Glutamatergic neuron (in vitro differentiated cells): ENCODE data around the gene ALDH3B2. TPM values are rescaled to one million over a fixed set of nuclear protein-coding genes. Genes with fewer than 3 reads are reported as not detected.

Experiments
- DNase-seq: peaks from one replicate; pipeline ENCODE4 v3.0.0; 2022
- H3K27ac Mint-ChIP-seq: one replicate; pipeline ENCODE4 v1.8.0; 2020; ENCODE audit warnings: mild to moderate bottlenecking, mixed read lengths, inconsistent platforms; ENCODE audit not compliant: unreplicated experiment
- H3K27me3 Mint-ChIP-seq: one replicate; pipeline ENCODE4 v1.8.0; 2020; ENCODE audit warnings: mild to moderate bottlenecking, moderate library complexity, mixed read lengths, inconsistent platforms; ENCODE audit not compliant: unreplicated experiment
- H3K36me3 Mint-ChIP-seq: one replicate; pipeline ENCODE4 v1.8.0; 2020; ENCODE audit warnings: mild to moderate bottlenecking, mixed read lengths, inconsistent platforms; ENCODE audit not compliant: unreplicated experiment
- H3K4me1 Mint-ChIP-seq: one replicate; pipeline ENCODE4 v1.8.0; 2020; ENCODE audit warnings: mild to moderate bottlenecking, low read depth, mixed read lengths, inconsistent platforms; ENCODE audit not compliant: unreplicated experiment
- H3K4me3 Mint-ChIP-seq: one replicate; pipeline ENCODE4 v1.8.0; 2020; ENCODE audit warnings: mild to moderate bottlenecking, mixed read lengths, inconsistent platforms; ENCODE audit not compliant: unreplicated experiment
- H3K9me3 Mint-ChIP-seq: one replicate; pipeline ENCODE4 v1.8.0; 2020; ENCODE audit warnings: mild to moderate bottlenecking, moderate library complexity, mixed read lengths, inconsistent platforms; ENCODE audit not compliant: unreplicated experiment
- CTCF ChIP-seq: fragments of 200-600 bp; sonication (generic); IDR thresholded peaks from one replicate; pipeline ENCODE4 v1.5.0; 2021; ENCODE audit not compliant: partially characterized antibody, unreplicated experiment
- total RNA-seq: library from RNA; stranded (reverse); fragmentation: NEBNext Ultra II Directional; extraction: Animal tissue kit (Norgen Biotek cat#: 25700); gene quantifications from one replicate; pipeline ENCODE4 v1.2.1, GENCODE V29; 2021; ENCODE audit not compliant: unreplicated experiment

Gene ALDH3B2
- total RNA-seq, 1 donor from 2014 or later: not detected

DNA sequence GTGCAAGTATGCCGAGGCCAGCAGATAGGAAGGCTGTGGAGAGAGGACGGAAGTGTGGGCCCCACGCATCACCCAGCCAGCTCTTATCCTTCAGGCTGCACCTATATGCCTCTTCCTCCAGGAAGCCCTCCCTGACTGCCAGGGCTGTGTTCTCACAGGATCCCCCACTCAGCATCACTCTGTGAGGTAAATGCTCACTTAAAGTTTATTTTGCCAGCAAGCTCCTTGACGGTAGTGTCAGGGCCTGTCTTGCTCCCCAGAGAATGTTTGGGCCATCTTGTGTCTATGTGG is 39.2 kb downstream of the ALDH3B2 start:
- Mint-ChIP-seq H3K27ac (no peak overlapping the region), H3K36me3 (no peaks in the 10 kb centered on the region), H3K9me3 (peaks cover 4% of the 10 kb centered on the region), H3K27me3 (peaks cover 2% of the 10 kb centered on the region), H3K4me3 (no peak overlapping the region), H3K4me1 (no peaks in the 10 kb centered on the region)
- TF ChIP-seq CTCF: no peak
- DNase-seq: no peak

- DNase-seq: no peak
- no peaks in the 10 kb centered on the region for H3K4me1 Mint-ChIP-seq
- no peaks in the 10 kb centered on the region for H3K36me3 Mint-ChIP-seq
- no peak overlapping the region for H3K4me3 Mint-ChIP-seq
- H3K27ac Mint-ChIP-seq: no peak overlapping the region
- peaks cover 4% of the 10 kb centered on the region for H3K9me3 Mint-ChIP-seq
- H3K27me3 Mint-ChIP-seq: peaks cover 2% of the 10 kb centered on the region
- no peak for TF ChIP-seq CTCF
These were observed 39.8 kb downstream of the ALDH3B2 start for GRCh38 chr11:67634366-67635230.

DNA sequence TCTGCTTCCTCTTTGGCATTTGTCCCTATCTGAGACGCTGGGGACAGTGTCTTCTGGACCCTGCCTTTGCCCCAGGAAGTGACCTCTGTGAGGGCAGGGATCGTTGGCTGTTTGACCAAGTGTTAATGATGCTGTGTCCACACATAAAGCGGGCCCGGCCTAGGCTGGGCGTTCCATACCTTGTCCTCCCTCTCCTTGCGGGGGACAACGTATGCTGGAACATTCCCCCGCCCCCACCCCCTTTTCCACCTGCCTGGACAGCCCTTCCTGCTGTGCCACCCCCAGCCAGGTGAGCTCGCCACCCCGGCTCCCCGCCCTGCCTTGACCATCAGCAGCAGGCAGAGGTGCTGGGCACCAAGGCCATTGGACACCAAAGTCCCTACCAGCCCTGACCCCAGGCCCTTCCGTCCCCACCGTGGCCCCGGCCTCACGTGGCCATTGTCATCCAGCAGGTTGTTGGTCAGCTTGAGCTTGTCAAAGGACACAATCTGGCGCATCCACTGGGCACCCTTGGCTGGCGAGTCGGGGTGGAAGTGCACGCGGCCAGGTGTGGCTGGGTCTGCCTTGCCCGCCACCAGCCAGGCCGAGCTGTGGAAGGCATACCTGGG is 40.6 kb downstream of the ALDH3B2 start:
- no peak for TF ChIP-seq CTCF
- Mint-ChIP-seq H3K4me3 (no peak overlapping the region), H3K4me1 (no peaks in the 10 kb centered on the region), H3K9me3 (peaks cover 4% of the 10 kb centered on the region), H3K27me3 (peaks cover 2% of the 10 kb centered on the region), H3K27ac (no peak overlapping the region), H3K36me3 (no peaks in the 10 kb centered on the region)
- DNase-seq: no peak

GRCh38 chr11:67632982-67633755 is 41.3 kb downstream of the ALDH3B2 start:
- TF ChIP-seq CTCF: no peak
- Mint-ChIP-seq H3K27ac (no peak overlapping the region), H3K36me3 (no peaks in the 10 kb centered on the region), H3K4me3 (no peak overlapping the region), H3K4me1 (no peaks in the 10 kb centered on the region), H3K9me3 (peaks cover 4% of the 10 kb centered on the region), H3K27me3 (peaks cover 2% of the 10 kb centered on the region)
- no peak for DNase-seq
